ENCODE results near the gene ERICH6. TPM values are rescaled to one million over a fixed set of nuclear protein-coding genes. Genes with fewer than 3 reads are reported as not detected.

Gene ERICH6
- total RNA-seq, 1 donor from 2014 or later, result not detected

DNA sequence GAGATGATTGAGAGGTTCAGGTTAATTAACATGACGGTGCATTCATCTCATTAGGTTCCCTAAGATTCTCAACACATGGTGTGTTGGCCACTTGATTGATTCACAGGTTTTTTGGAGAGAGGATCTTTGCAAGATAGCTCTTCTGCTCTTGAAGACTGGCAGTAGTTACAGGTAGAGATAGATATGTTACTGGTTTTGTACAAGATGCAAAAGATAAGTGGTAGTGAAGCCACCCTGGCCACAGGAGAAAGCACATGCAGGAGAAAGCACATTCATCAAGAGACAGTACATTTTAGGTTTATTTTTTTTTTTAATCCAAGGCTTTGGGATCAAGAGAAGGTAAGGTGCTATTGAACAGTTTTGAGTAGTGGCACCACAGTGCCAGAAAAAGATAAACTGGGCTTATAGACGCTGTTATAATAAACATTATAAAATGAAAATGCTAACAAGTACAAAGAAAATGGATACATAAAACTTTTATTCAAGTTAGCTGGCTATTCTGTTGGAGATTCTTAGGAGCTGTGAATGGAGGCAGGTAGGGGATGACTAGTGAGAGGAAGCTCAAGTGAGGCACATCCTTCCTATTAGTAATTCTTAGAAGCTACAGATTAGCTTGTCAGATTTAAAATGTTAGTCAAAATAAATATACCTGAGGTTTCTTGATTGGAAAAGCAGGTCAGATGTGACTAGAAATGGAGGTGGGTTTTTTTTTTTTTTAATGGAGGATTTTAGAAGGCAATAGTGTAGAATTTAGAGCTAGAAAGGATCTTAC, 89.8 kb downstream of the ERICH6 start:
- no peak for DNase-seq

GRCh38 chr3:150613034-150613433, 90.7 kb downstream of the ERICH6 start:
- DNase-seq, result no peak

GRCh38 chr3:150612494-150612893, 91.2 kb downstream of the ERICH6 start:
- DNase-seq, result no peak

DNA sequence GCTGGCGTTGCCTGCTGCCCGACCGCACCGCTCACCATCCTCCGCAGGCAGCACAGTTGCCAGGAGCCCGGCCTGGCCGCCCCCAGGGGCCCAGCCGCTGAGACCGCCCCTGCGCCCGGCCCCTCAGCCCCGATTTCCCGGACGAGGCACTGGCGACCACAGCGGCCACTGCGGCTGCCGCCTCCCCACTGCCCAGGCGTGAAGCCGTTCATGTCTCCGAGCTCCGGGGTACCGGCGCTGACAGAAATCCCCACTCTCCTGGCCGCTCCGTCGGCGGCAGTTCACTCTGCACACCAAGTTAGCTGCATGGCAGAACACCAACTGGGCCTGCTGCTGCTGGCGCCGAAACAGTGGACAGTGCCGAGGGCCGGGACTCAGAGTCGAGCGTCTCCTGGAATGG, 92.1 kb downstream of the ERICH6 start:
- DNase-seq, result no peak

- no peak for DNase-seq
These were observed 92.9 kb downstream of the ERICH6 start for GRCh38 chr3:150610785-150611184.

DNA sequence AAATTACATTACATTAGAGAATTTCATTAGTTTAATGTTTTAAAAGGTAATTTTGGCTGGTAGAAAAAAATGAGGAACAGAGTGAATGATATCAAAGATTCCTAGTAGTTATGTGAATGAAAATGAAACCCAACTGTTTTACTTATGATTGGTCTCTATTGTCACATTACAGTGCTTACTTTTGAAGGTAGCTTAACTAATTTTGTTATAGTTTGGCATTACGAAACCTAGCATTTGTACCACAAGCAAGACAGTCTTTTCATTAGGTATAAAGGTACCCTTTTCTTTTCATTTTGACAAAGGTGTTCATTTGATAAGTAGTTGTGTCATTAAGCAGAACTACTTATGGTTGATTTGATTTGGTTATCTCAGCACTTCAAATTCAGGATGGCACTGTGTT, 93.7 kb downstream of the ERICH6 start:
- no peak for DNase-seq

Other genes starting within 250 kb of the ERICH6 start
- gene SERP1, start 157.4 kb downstream of the ERICH6 start, total RNA-seq, result 87.0 TPM
- gene EIF2A, start 157.1 kb downstream of the ERICH6 start, total RNA-seq, result 268 TPM
- 103 TPM for gene SELENOT, start 100.6 kb downstream of the ERICH6 start, total RNA-seq
- gene SIAH2, start 59.2 kb upstream of the ERICH6 start, total RNA-seq, result 29.3 TPM
- gene MINDY4B, start 201.5 kb upstream of the ERICH6 start, total RNA-seq, result not detected